Measurements from ENCODE around the gene RFX4. TPM values are rescaled to one million over a fixed set of nuclear protein-coding genes. Genes with fewer than 3 reads are reported as not detected.
"Not testable (repeated sequence)": the region's sequence is repeated elsewhere in the genome, so short reads cannot be mapped to it uniquely, and the experiment has no call there.

Gene RFX4
- polyA plus RNA-seq, 3 donors: 0.16 to 0.17 TPM; not detected in 1

DNA sequence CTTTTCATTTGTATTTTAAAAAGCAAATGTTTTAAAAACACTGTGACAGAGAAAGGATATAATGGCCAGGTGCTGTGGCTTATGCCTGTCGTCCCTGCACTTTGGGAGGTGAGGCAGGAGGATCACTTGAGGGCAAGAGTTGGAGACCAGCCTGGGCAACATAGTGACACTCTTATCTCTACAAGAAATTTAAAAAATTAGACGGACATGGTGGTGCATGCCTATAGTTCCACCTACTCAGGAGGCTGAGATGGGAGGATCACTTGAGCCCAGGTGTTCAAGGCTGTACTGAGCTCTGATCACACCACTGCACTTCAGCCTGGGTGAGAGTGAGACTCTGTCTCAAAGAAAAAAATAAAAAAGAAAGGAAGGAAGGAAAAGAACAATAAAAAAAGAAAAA, 7.8 kb downstream of the RFX4 start:
- no peak for DNase-seq

DNA sequence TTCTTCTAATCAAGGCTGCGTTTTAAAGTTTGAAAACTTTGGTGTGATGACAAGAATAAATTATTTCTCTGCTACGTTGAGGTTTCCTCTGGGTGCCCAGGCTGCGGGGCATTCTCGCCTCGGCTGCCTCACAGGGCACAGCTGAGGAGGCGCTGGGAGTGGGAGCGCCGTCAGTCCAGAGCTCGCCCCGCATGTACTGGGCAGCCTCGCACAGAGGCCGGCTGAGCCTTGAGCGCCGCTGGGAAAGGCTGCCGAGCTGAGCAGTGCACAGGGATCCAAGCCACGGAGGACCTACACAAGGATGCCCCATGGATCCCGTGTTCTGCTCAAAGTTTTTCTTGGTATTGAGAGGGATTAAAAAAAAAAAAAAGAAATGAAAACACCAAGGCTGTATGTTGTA, 11.6 kb downstream of the RFX4 start:
- no peak for DNase-seq

DNA sequence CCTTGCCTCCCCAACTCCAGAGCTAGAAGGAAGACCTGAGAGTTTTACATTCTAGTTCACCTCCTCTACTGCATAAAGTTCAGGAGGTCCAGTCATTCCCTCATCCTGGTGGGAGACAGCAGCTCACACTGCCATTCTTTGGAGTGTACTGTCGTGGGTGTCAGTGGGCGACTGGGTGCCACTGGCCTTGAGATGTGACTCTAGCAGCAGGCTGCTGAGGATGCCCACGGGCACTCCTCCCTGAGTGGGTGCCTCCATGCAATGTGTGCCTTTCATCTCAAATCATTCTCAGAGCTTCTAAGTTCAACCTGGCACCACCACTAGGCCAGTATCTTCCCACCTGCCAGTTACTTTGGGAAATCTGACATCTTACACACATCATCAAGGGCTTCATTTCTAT, 12.5 kb downstream of the RFX4 start:
- DNase-seq: no peak

DNA sequence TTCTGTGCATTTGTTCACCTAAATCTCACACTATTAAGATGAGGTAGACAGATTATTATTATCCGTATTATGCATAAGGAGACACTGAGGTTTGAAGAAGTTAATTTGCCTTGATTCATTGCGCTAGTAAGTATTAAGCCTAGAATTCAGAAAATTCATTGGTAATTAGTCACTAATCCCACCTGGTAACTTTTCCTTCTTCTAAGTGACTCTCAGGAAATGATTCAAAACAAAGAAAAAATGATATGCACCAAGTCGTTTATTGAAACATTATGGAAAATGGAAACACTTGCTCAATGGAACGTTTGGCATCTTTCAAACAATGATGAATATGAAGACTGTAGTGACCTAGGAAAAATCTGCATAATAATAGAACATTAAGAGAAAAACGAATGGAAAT, 15.2 kb downstream of the RFX4 start:
- DNase-seq: no peak

DNA sequence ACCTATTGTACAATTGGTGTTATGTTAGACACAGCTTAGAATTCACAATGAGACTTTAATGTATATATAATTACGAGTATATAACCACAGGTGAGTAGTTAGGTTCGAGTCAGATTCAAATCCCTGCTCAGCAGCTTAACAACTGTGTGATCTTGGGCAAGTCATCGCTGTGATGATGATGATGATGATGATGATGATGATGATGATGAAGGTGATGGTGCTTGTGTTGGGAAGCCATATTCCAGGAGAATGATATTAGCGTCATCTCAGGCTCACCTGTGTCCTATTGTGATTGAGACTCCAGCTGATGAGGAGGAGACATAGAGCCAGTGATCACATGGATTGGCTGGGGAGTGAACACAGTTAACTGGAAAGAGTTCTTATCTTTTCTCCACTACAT, 16.5 kb downstream of the RFX4 start:
- no peak for DNase-seq

DNA sequence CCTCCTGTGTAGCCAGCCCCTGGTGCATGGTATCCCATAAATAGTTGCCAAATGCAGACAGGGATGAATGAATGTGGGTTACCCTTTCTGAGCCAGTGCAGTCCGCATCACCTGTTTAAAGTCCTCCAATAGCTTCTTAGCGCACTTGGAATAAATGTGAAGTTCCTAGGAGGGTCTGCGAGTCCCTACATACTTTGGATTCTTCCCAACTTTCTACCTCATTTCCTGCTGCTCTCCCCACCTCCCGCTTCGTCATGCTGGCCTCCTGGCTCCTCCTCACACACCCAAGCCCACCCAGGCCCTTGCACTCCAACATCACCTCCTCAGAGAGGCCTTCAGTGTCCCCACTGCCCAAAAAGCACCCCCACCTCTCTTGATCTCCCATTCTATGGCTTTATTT, 17.7 kb downstream of the RFX4 start:
- no peak for DNase-seq

DNA sequence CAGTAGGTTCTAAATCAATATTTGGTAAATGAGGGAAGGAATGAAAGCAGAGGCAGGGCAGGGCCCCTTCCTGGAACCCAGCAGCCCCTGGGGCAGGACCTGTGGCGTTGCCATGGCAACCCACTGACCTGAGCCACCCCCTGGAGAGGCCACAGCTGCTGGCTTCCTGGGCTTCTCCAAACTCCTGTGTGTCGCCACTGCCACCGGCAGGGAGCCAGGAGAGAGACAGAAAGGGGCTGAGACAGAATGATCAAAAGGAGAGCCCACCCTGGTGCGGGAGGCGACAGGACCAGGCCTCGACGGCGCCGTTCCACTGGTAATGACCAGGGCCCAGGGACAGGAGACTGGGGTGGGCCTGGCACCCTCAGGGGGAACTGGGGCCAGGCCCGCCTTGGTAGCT, 18.2 kb downstream of the RFX4 start:
- no peak for DNase-seq

DNA sequence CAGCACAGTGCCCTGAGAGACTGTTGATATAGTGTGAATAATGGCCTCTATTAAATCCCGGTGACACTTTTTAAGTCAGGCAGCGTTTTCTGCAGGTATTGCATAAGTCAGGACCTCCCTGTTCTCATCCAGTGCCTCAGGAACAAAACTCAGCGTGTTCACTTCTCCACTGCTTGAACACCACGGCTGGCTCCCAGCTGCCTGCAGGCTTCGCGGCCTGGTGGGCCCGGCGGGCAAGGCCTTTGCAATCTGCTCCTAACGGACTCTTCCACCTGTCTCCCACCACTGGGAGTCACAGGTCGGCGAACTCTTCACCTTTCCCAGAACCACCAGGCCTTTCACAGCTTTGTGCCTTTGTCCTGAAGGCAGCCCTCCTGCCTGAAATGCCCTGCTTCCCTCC, 18.7 kb downstream of the RFX4 start:
- DNase-seq: no peak

DNA sequence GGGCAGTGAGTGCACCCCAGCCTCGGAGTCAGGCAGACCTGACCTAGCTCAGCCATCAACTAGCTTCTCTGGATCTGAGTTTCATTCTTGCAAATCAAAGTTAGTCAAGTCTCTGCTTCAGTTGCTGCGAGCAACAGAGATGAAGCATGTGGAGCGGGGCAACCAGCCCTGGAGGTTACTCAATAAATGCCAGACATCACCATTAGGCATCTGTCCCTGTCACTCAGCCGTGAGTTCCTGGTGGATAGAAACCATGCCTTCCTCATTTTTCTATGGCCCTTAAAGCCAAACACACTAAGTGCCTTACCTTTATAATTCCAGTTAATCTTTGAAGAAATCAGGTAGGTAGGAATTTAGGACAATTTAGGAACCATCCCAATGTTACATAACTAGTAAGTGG, 19.3 kb downstream of the RFX4 start:
- no peak for DNase-seq

DNA sequence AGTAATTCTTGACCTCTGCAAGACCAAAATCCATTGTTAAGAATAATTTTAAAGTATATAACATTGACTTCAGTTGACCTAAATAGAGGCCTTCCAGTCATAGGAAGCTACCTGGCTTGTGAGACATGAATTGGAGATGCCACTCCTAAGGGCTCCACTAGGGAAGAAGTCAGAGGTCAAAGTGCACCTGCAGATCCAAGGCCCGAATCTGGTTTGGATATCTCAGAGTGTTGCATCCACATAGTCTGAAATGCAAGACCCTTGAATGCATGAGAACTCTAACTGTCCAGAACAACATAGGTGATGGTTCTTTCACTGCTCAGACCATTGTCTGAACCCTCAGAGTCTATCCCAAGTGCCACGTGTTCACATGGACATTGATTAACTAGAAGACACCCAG, 22.4 kb downstream of the RFX4 start:
- no peak for DNase-seq

DNA sequence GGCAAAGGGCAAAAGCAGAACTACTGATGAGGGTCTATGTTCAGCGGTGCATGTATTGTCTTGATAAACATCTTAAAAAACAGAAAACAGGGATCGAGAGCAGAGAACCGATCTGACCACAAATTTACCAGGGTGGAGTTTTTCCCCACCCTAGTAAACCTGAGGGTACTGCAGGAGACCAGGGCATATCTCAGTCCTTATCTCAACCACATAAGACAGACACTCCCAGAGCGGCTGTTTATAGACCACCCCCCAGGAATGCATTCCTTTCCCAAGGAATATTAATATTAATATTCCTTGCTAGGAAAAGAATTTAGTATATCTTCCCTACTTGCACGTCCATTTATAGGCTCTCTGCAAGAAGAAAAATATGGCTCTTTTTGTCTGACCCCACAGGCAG, 37.8 kb downstream of the RFX4 start:
- not testable (repeated sequence) for DNase-seq

DNA sequence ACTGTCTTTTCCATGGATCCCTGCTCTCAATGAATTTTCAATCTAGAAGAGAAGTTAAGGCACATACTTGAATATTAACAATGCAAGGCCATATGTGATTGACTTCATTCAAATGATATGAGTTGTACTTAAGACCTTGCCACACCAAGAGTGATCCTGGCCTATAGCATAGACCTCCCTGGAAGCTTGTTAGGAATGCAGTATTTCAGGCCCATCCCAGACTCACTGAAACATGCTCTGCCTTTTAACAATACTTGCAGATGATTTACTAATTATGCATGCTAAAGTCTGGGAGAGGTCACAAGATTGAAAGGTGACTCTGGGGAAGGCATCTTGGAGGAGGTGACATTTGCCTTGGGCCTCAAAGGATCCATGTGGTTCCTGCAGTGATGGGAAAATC, 43.2 kb downstream of the RFX4 start:
- DNase-seq: no peak

DNA sequence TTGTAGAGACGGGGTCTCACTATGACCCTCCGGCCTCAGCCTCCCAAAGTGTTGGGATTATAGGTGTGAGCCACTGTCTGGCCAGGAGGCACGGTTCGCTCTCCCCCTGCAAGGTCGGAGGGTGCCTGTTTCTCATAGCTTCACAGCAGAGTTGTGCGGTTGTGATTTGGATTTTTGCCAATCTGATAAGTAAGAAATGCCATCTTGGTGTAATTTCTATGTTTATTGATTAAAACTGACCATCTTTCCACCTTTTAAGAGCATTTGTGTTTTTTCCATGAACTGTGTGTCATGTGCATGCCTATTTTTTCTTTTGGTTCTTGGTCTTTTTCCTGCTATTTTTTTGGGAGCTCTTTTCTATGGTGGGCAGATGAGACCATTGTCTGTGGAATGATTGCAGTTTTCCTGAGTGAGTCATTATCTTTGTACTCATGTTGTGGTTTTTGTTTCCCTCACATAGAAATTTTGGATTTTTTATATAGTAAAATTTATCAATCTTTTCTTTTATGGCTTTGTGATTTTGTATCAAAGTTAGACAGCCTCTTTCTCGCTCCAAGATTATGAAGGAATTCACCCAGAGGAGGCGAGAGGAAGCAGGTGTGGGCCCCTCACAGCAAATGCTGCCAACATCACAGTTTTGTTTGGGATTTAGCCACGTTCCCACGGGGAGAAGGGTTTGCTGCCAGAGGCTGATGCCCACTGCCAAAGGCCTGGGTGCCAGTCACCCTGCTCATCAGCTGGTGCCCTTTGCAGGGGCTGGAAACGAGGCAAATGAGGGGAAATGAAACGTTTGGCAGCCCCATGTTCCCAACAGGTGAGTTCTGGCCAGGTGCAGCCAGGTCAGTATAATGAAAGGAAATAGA, 47.2 kb downstream of the RFX4 start:
- no peak for DNase-seq

DNA sequence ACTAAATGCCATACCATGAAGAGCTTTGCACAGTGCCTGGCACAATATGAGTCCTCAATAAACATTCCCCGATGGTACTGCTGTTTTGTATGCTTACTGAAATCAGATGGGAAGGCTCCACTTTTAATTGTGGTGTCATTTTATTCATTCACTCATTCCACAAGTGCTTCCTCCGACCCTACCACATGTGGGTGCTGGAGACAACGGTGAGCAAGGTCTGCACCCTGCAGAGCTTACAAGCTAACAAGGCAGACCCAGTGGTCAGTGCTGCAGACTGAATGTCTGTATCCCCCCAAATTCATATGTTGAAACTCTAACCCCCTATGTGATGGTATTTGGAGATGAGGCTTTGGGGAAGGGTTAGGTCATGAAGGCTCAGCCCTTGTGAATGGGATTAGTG, 48.3 kb downstream of the RFX4 start:
- DNase-seq: no peak

DNA sequence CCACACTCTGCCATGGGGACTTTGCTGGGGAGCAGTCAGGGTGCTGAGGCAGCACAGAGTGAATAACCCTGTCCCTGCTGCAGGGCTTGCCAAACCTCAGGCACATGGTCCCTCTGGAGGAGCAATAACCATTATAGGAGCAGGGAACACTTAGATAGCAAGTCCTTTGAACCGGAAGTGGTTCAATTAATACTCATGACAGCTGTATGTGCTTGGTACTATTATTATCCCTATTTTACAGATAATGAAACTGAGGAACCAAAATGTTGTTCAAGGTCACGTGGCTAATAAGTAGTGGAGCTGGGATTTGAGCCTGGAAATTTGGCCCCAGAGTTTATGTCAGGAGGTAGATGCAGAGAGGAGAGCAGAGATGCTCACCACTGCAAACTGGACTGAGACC, 49.0 kb downstream of the RFX4 start:
- DNase-seq: no peak

DNA sequence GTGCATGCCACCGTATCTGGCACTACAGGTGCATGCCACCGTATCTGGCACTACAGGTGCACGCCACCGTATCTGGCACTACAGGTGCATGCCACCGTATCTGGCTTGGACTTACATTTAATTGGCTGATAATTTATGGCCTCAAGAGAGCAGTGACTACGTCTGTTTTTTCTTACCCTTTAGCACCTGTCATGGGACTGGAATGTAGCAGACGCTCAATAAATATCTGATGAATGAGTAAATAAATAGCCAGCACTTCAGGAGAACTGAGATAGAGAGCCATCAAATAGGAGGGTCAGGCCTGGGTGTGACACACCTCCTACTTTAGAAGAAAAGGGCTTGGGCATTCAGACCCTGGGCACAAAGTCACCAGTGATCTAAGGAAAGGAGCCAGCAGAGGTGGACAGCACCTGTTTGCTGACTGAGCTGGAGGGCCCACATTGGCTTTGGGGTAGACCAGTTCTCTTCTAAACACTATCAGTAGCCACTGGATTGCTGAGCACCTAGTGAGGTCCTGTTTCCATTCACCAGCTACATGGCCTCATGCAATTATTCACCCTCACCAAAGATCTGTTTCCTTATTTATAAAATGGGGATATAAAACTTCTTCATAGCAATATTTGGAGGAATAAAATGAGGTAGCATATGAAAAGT, 50.1 kb downstream of the RFX4 start:
- no peak for DNase-seq

DNA sequence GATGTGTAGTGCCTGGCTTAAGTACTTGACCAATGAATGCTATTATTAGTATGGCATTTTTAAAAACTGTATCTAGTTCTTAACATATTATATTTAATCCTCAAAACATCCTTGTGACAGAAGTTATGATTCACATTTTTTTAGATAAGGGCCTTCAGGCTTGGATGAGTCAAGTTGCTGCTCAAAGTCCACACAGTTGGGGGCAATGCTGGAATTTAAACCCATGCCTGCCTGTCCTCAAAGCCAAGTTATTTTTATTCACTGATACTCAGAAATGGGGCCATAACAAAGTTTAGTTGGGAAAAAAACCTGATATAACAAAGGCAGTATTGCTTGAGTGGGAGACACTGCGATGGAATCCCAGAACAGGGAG, 50.6 kb downstream of the RFX4 start:
- DNase-seq: no peak

DNA sequence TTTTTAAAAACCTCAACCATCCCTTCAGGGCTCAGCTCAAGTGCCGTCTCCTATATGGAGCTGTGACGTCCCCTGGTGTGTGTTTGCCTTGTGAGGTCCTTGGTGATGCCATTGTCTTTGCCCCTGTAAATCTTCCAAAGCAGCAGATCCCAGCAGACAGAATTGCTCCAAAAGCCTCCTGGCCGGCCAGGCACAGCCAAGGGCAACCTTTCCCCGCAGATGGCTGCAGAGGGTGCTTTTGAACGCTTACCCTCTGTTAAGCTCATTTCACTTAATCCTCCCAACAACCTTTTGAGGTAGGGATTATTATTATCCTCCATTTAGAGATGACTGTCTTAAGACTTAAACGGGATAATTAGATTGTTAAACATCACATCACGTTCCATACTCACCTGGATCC, 51.4 kb downstream of the RFX4 start:
- no peak for DNase-seq

DNA sequence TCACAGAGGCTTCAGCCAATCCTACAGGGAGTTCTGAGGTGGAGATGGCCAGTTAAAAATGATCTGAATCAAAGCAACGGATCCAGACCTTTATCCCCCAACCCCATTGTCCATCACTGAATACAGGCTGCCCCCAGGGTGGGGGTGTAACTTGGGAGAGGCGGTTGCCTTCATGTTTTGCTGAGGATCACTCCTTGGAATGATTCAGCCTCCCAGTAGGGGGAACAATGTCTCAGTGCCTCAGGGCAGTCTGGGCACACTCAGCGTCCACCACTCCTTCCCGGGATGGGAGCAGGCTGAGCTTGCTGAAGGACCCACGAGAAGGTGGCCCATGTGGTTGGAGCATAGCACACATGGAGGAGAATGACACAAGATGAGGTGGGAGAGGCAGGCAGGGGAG, 60.2 kb downstream of the RFX4 start:
- no peak for DNase-seq

DNA sequence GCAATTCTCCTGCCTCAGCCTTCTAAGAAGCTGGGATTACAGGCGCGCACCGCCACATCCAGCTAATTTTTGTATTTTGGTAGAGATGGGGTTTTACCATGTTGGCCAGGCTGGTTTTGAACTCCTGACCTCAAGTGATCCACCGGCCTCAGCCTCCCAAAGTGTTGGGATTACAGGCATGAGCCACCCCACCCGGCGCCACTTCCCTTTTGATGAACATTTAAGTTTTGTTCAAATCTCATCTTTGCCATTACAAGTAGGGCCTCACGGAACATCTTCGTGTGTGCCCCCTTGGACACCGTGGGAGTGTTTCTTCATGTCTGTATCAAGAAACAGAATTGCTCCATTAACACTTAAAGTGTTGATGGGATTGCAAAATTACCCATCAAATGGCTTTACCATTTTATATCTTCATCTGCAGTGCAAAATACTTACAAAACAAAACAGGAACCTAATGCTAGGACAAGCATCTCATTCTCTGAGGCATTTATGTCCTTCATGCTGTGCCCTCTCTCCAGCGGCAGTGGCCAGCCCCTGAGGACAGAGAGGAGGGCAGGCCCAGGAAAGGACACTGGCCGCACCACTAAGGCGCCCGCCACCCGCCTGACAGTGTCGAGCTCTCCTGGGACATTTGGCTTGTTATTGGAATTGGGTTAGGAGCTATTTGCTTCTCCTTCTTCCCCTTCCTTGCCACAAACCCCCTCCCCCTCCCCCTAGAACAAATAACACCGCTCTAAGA, 61.7 kb downstream of the RFX4 start:
- no peak for DNase-seq

DNA sequence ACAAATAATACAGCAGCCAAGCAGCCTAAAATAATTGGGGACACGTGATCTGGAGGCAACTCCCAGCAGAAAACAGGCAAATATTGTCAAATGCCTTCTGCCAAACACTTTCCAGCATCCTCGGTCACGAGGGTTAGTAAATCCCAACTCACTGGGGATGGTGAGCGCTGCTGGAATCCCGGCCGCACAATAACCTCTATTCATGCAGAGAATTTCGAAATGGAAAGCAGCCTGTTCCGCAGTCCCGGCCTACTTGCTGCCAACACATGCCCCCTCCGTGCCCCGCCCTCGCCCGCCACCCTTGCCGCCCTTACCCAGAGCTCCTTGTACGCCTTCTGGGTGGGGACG, 62.2 kb downstream of the RFX4 start:
- DNase-seq: no peak

DNA sequence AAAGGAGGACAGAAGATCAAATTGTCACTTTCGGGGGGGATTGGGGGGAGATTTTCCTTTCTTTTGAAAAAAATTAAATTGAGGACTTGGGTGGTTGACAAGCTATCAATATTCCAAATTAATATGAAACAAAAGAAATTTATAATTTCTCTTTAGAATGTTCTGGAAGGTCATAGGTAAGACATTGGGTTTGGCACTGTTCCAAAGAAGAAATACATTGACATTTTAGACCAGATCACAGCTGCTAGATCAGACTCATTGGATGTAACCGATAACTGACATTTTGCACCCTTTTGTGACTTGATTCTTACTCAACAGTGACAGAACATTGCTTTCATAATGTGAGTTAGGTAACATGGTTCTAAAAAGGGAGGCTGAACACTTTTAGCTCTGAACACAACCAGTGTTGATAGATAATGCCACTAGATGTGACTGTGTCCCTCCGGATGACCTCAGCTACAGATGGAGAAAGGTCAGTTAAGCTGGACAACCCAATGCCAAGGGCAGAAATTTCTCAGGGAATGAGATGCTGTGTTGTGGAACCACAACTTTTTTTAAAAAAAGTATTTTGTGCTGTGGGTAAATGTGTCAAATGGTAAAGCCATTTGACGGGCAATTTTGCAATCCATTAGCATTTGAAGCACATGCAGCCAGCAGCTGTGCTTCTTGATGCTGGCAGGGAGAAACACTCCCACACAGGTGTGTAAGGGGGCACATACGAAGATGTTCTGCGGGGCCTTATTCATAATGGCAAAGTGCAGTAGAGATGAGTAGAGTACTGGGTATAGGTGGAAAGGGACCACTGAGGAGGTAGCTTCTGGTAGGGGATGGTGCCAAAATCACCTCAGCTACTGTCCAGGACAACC, 62.9 kb downstream of the RFX4 start:
- DNase-seq: no peak

All from renal pelvis (tissue), 4 donors.